ENCODE measurements around the gene MAP7D1.

The MAP7D1 gene

GRCh38 chr1:36126797-36127500 lies 29.0 kb upstream of the MAP7D1 start:
- peak in 1 of 58 donors; percentile 29 for DNase-seq

GRCh38 chr1:36128126-36128904 lies 27.6 kb upstream of the MAP7D1 start:
- no peak for DNase-seq

GRCh38 chr1:36128905-36129206 lies 27.1 kb upstream of the MAP7D1 start:
- DNase-seq: no peak

DNA sequence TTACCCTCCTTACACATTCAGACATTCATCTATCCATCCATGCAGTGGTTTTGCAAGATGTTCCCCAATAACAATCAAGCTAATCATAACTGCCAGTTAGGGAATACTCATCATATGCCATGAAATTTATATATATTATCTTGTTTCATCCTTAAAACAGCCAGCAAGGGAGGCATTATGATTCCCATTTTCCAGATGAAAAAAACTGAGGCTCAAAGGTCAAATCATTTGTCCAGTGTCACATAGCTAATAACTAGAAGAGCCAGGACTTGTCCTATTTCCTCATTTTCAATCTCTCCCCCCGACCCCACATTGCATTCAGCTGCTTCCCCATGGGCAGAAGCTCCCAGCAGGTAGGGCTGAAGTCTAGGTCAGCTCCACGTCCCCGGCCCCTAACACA lies 23.9 kb upstream of the MAP7D1 start:
- DNase-seq: no peak

- peak in 19 of 58 donors; percentile 8 to 70 (median 29) for DNase-seq
Observed at GRCh38 chr1:36133484-36133883, 22.5 kb upstream of the MAP7D1 start.

DNA sequence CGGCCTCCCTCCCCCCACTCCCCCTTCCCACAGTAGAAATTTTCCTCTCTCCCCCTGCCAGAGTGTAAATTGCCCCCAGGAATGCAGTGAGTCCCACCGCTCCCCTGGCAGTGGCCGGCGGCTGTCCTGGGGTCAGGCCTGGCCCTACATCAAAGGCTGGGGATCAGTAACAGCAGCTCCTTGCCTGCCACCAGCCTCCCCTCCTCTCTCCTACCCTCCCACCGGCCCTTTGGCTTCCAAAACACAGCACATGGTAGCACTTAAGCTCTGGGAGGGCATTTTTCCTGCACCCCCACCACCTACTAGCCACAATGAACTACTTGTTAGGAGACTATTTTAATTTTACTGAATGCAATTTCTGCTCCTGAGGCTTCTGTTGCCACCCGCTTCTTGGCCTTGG lies 21.9 kb upstream of the MAP7D1 start:
- DNase-seq: no peak

- DNase-seq: peak in 32 of 58 donors; percentile 11 to 69 (median 30)
Observed at GRCh38 chr1:36134505-36135329, 21.2 kb upstream of the MAP7D1 start.

DNA sequence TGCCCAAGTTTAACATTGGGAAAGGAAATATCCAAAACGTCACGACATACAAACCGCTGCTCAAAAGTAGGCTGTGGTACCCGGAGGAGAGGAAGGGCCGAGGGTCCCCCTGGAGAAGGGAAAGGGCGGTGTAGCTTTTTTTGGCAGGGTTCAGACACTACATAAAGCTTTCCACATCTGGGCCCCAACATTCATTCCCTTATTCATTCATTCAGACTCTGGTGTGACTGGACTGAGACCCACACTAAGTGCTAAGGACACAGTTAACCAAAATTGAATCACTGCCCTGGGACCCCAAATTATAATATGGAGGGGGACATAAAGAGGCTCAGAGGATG lies 20.7 kb upstream of the MAP7D1 start:
- DNase-seq: no peak

DNA sequence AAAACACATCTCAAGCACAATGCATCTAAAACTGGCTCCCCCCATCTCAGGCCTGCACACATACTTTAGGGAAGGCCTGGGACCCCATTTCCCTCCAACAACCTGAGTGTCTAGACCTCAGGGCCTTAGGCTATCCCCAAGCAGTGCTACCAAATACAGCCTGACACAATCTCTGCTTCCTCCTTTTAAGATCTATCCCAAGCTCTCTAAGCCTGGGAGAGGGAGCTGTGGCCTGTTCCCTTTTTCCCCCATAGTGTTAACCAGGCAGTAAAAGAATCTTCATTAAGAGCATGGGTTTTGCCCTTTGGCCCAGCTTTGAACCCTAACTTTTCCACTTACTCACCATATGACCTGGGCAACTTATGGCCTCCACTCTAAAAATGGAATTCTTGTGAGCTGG lies 20.2 kb upstream of the MAP7D1 start:
- DNase-seq: no peak

DNA sequence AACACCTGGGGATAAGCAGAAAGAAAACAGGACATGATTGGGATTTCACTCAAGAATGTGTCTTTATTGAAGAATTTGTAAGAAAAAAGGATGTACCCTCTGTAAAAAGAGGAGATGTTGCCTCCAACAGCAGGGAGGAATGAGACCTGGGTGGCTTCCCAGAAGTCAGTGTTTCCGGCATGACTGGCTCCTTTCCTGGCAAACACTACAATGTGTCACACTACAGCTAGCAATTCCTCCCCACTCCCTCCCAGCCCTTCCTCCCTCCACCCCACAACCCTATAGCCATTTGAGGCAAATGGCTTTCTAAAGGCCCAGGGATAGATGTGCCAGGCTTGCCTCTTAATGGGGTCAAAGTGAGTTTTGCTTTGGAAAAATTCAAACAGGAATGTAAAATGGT lies 19.4 kb upstream of the MAP7D1 start:
- DNase-seq: peak in 13 of 58 donors; percentile 5 to 51 (median 20)

GRCh38 chr1:36137226-36137625 lies 18.7 kb upstream of the MAP7D1 start:
- no peak for DNase-seq

- no peak for DNase-seq
Observed at GRCh38 chr1:36137776-36138175, 18.2 kb upstream of the MAP7D1 start.

GRCh38 chr1:36139521-36139920 lies 16.4 kb upstream of the MAP7D1 start:
- DNase-seq: no peak

GRCh38 chr1:36142121-36142520 lies 13.8 kb upstream of the MAP7D1 start:
- DNase-seq: peak in 2 of 58 donors; percentile 11 to 27

- DNase-seq: no peak
Observed at GRCh38 chr1:36143424-36143823, 12.5 kb upstream of the MAP7D1 start.

- DNase-seq: no peak
Observed at GRCh38 chr1:36144413-36144812, 11.5 kb upstream of the MAP7D1 start.

- peak in 1 of 58 donors; percentile 60 for DNase-seq
Observed at GRCh38 chr1:36148821-36149236, 7.1 kb upstream of the MAP7D1 start.

DNA sequence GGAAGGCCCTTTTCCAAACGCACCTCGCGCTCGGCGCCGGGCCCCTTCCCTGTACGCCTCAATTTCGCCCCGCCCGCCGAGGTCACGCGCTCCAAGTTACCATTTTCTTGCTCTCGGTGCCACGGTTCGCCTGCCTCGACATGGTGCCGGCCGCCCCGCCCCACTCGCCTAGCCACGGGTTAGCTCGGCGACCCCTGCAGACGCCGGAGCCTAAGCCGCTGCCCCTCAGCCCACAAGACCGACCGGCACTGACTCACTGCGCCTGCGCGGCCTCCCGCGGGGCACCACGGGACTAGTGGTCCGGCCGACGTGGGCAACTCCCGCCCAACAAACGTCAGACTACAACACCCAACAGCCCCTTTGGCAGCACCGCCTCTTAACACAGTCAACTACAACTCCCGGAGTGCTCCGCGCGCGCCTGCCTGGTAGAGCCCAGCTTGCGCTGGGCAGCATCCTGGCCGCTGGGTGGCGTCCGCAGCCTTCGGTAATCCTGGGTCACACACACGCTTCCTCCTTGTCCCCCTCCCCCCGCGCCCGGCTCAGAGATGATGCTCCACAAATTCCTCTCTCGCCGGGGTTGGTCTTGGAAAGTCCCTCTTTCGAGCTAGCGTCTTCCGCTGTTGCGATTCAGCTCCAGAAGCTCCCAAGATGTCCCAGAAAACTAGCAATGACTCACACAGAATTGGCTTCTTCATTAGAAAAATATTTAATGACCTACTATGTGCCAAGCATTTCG lies 6.6 kb upstream of the MAP7D1 start, which contains the start of gene TRAPPC3:
TRAPPC3 (minus strand) TSS at position 250 of the 736 bp plus-strand sequence; CDS start at position 142, 108 bp downstream.
- DNase-seq: peak; percentile 95 to 100 (median 100)

- peak in 3 of 58 donors; percentile 50 to 62 (median 50) for DNase-seq
Observed at GRCh38 chr1:36149973-36150295, 6.0 kb upstream of the MAP7D1 start.

DNA sequence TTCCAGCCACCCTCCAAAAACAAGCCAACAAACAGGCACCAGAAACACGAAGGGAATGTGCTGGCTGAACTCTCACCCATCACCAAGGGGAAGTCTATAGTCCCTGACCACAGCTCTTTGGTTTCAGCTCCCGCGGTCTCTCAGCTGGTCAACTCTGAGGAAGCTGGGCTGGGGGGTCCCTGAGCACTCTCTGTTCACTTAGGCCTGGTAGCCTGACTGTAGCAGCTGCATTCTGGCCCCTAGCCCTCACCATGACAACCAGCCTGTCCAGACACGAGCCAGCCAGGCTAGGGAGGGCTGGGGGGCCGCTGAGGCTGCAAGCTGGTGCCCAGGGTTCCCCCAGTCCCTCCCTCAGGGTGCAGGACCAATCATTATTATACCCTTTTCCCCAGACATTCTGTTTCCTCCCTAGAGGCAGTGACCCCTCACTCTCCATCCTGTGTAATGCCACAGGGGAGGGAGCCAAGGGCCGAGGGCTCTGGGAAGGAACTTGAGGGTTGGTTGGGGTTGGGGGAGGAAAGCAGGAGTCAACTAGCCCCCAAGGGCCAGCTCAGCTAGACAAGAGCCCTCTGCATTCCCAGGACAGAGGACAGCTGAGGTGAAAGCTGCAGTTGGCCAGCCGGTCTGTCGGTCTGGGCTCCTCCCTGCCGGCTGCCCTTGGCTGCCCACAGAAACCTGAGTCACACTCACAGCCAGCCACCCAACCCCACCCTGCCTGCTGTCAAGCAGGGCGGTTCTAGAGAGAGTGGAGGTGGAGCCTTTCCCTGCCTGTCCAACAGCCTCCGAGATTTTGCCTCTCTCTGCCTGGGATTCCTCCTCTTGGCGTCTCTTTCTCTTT lies 5.4 kb upstream of the MAP7D1 start:
- DNase-seq: peak in 53 of 58 donors; percentile 17 to 91 (median 67)
